Osteocyte (in vitro differentiated cells): ENCODE data around the gene DOCK11. TPM values are rescaled to one million over a fixed set of nuclear protein-coding genes. Genes with fewer than 3 reads are reported as not detected.

Experiments used
- DNase-seq: peaks from one replicate; pipeline ENCODE4 v3.0.0; 2021; ENCODE audit warnings: mixed read lengths; ENCODE audit not compliant: unreplicated experiment; ENCODE audit errors: extremely low spot score
- H3K27ac Mint-ChIP-seq: one replicate; pipeline ENCODE4 v1.8.0; 2021; ENCODE audit warnings: mild to moderate bottlenecking, mixed read lengths; ENCODE audit not compliant: unreplicated experiment
- H3K27me3 Mint-ChIP-seq: one replicate; pipeline ENCODE4 v1.8.0; 2021; ENCODE audit warnings: mixed read lengths; ENCODE audit not compliant: unreplicated experiment
- H3K36me3 Mint-ChIP-seq: one replicate; pipeline ENCODE4 v1.8.0; 2021; ENCODE audit warnings: mixed read lengths; ENCODE audit not compliant: unreplicated experiment
- H3K4me1 Mint-ChIP-seq: one replicate; pipeline ENCODE4 v1.8.0; 2021; ENCODE audit warnings: mixed read lengths; ENCODE audit not compliant: unreplicated experiment
- H3K4me3 Mint-ChIP-seq: one replicate; pipeline ENCODE4 v1.8.0; 2021; ENCODE audit warnings: mild to moderate bottlenecking, moderate library complexity, mixed read lengths; ENCODE audit not compliant: unreplicated experiment
- H3K9me3 Mint-ChIP-seq: one replicate; pipeline ENCODE4 v1.8.0; 2021; ENCODE audit warnings: mixed read lengths; ENCODE audit not compliant: unreplicated experiment
- CTCF ChIP-seq: fragments of 200-600 bp; sonication (generic); IDR thresholded peaks from 2 replicates; pipeline ENCODE4 v1.5.0; 2021; ENCODE audit warnings: antibody characterized with exemption, mild to moderate bottlenecking, moderate library complexity
- total RNA-seq: library from RNA; stranded (reverse); gene quantifications from 2 replicates; pipeline ENCODE4 v1.2.1, GENCODE V29; 2021

Gene DOCK11
- total RNA-seq, 1 donor from 2014 or later: 24.8 TPM

GRCh38 chrX:118717678-118718391, 222.2 kb downstream of the DOCK11 start:
- Mint-ChIP-seq H3K4me3 (no peak overlapping the region), H3K9me3 (no peaks in the 10 kb centered on the region)

GRCh38 chrX:118718737-118719136, 223.1 kb downstream of the DOCK11 start:
- no peak overlapping the region for H3K27ac Mint-ChIP-seq
- H3K9me3 Mint-ChIP-seq: no peaks in the 10 kb centered on the region
- no peaks in the 10 kb centered on the region for H3K4me1 Mint-ChIP-seq
- H3K36me3 Mint-ChIP-seq: no peaks in the 10 kb centered on the region
- no peak overlapping the region for H3K4me3 Mint-ChIP-seq
- H3K27me3 Mint-ChIP-seq: no peaks in the 10 kb centered on the region
- TF ChIP-seq CTCF: no peak
- no peak for DNase-seq

More at GRCh38 chrX:118717678-118718391, 222.2 kb downstream of the DOCK11 start:
- Mint-ChIP-seq H3K4me1 (no peaks in the 10 kb centered on the region), H3K27ac (no peak overlapping the region), H3K27me3 (no peaks in the 10 kb centered on the region), H3K36me3 (no peaks in the 10 kb centered on the region)
- peak; percentile 0 for DNase-seq
- no peak for TF ChIP-seq CTCF

GRCh38 chrX:118720058-118720707, 224.6 kb downstream of the DOCK11 start:
- Mint-ChIP-seq H3K9me3 (no peaks in the 10 kb centered on the region), H3K27ac (no peak overlapping the region), H3K4me3 (no peak overlapping the region)

GRCh38 chrX:118723376-118723775, 227.8 kb downstream of the DOCK11 start:
- Mint-ChIP-seq H3K9me3 (no peaks in the 10 kb centered on the region), H3K4me3 (no peak overlapping the region), H3K27me3 (no peaks in the 10 kb centered on the region), H3K4me1 (peaks cover 19% of the 10 kb centered on the region), H3K27ac (no peak overlapping the region), H3K36me3 (no peaks in the 10 kb centered on the region)
- no peak for DNase-seq
- no peak for TF ChIP-seq CTCF

More at GRCh38 chrX:118720058-118720707, 224.6 kb downstream of the DOCK11 start:
- TF ChIP-seq CTCF: no peak
- H3K4me1 Mint-ChIP-seq: peaks cover 3% of the 10 kb centered on the region
- no peaks in the 10 kb centered on the region for H3K36me3 Mint-ChIP-seq
- H3K27me3 Mint-ChIP-seq: no peaks in the 10 kb centered on the region
- no peak for DNase-seq

GRCh38 chrX:118724365-118724764, 228.8 kb downstream of the DOCK11 start:
- Mint-ChIP-seq H3K36me3 (no peaks in the 10 kb centered on the region), H3K27me3 (no peaks in the 10 kb centered on the region), H3K9me3 (no peaks in the 10 kb centered on the region), H3K4me3 (no peak overlapping the region), H3K27ac (no peak overlapping the region), H3K4me1 (peaks cover 29% of the 10 kb centered on the region)
- no peak for TF ChIP-seq CTCF
- no peak for DNase-seq
